Measurements from ENCODE around the gene SLC29A4.
"Not testable (repeated sequence)": the region's sequence is repeated elsewhere in the genome, so short reads cannot be mapped to it uniquely, and the experiment has no call there.

Gene SLC29A4

DNA sequence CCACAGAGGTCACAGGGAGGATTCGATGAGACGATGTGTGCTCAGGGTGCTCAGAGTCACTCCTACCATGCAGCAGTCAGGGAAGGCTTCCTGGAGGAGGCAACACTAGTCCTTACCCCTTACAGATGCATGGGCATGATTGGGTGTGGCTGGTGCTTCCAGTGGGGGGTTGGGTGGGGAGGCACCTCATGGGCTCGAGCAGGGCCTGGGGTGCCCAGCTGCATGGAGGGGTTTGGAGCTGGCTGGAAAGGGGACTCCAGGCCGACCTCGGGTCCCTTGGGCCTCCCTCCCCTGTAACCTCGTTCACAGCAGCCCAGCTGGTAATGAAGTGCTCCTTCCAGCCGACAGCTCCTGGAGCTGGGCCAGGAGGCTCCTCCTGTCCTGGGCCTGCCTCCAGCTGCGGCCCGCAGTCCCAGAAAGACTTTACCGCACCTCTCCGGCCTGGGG lies 7.7 kb upstream of the SLC29A4 start:
- not testable (repeated sequence) for DNase-seq (ENCODE audit: low read depth)

DNA sequence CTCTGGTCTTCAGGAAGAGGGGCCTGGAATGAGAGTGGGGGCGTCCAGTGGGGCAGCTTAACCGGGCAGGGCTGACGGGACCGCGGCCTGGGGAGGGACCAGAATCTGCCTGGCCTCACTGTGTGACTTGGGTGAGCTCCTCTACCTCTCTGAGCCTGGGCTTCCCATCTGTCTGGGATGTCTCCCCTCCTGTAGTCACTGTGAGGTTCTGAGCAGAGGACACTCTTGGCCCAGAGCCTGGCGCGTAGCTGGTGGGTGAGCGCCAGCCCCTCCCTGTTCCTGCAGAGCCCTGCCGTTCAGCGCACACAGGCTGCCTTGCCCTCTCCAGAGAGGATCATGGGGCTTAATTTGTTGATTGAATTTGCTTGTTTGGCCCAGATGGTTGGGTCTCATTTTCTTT lies 7.2 kb upstream of the SLC29A4 start:
- DNase-seq (ENCODE audit: low read depth): not testable (repeated sequence)

DNA sequence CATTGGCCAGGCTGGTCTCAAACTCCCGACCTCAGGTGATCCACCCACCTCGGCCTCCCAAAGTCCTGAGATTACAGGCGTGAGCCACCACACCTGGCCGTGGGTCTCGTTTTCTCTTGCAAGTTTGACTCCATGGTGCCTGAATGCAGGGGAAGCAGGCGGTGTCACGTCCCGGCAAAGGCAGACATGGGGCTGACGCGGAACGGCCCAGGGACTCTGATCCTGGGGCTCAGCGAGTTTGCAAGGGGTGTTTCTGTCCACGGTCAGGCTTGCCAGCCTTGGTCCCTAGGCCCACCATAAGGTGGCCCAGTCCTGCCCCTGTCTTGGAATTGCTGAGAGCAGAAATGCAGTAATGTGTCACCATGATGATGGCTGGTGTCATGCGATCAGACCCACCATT lies 6.6 kb upstream of the SLC29A4 start:
- not testable (repeated sequence) for DNase-seq (ENCODE audit: low read depth)

DNA sequence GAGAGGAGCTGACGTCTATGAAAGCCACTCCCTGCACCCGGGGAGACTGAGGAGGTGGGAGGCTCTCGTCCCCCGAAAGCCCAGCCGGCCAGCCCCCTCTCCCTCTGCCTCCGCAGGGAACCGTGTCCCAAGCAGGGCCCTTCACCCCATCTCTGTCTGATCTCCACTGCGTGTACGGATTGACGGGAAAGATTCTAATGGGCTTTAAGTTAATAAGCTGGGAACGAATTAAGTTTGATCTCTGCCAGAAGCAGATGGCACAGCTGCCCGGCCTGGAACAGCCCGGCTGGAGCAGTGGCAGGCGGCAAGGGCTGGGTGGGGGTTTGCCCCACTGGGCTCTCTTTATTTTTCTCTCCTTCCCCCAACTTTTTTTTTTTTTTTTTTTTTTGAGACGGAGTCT lies 6.1 kb upstream of the SLC29A4 start:
- DNase-seq (ENCODE audit: low read depth): no peak

DNA sequence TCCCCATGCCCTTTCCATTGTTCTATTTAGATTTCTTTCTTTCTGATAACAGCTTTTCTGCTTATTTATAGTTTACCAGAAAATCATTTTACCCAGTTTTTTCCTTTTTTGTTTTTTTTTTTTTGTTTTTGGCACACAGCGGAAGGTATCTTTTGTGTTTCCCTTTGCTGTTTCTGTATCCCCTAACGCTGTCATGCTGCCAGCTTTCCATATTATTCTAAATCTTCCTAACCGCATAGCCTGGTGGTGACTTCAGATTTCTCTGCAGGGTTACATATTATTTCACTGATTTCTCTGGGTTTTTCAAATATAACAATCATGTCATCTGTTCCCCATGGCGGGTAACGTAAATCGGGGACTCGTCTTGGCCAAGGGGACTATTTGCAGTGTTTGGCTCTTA lies 4.0 kb upstream of the SLC29A4 start:
- DNase-seq (ENCODE audit: low read depth): no peak

DNA sequence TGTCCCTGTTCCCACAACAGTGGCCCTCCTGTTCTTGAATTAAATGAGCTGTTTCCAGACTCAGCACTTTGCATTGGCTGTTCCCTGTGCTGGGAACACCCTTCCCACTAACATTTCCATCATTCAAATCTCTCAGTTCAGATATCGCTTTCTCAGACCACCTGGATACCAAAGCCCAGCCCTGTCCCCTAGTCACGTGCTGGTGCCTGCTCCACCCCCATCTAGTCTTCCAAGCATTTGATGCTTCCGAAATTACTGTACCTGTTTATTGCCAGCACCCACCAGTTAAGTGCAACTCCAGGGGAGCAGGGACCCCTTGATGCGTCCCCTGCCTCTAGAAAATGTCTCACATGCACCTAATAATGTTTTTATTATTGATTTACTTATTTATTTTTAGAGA lies 3.0 kb upstream of the SLC29A4 start:
- DNase-seq (ENCODE audit: low read depth): no peak

DNA sequence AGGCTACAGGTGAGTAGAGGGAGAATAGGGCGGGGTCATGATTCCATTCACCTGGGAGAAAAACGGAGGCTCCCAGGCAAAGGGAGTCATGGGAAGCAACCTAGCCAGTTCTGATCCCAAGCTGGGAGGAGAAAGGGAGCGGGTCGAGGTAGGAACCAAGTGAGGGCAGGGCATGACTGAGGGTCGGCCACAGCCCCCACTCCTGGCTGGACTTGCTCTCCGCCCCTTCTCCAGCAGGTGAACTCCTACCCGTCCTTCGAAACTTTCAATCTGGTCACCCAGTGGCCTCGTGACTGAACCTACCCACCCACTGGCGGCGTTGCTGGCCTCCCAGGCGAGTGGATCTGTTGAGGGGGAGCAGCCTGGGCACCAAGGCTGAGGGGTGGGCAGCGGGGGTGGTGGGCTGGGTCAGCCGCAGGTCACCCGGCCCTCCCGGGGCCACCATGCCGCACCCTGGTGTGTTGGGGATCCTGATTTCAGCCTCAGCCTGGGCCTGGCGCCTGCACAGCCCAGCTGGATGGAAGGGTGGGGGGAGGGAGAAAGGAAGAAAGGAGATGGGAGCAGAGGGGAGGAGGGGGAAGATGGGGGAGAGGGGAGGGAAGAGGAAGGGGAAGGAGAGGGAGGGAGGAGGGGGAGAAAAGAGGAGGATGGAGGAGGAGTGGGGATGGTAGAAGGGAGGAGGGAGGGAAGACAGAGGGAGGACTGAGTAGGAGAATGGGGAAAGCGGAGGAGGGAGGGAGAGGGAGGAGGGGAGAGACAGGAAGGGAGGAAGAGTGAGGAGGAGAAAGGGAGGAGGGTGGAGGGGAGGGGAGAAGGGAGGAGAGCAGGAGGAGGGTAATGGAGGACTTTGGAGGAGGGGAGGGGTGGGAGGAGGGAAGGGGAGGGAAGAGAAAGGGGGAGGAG lies 894 bp upstream of the SLC29A4 start:
- DNase-seq (ENCODE audit: low read depth): not testable (repeated sequence)

DNA sequence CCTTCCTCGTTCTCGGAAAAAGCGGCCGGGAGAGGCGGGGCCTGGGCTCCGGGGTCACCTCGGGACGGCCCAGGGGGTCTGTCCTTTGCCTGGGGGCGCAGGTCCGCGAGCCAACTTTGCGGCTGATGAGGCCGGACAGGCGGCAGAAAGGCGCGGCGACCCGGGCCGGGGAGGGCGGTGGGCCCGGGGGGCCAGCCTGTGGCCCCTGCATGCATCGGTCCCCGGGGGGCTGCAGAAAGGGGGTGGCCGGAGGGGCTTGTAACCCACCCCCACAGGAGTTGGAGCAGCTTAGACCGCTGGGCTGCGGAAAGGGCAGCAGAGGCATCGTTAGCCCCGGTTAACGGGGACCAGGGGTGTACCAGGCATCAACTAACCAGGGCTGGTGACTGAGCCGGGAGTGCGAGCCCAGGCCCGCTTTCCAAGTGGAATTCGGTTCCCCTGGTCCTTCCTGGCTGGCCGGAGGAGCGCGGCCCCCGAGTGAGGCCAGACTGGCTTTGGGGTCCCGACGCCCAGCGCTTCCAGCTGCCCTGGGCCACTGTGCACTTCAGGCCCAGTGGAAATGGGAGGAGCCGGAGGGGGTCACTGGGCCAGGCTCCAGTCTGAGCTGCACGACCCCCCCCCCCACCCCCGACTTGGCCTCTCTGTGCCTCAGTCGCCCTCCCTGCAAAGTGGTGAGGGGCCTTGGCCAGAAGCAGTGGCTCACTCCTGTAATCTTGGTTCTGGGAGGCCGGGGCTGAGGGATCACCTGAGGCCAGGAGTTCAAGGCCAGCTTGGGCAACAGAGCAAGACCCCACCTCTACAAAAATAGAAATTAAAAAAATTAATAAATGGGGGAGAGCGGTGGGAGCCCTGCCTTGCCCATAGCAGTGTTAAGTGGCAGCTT lies 919 bp downstream of the SLC29A4 start:
- no peak for DNase-seq (ENCODE audit: low read depth)

DNA sequence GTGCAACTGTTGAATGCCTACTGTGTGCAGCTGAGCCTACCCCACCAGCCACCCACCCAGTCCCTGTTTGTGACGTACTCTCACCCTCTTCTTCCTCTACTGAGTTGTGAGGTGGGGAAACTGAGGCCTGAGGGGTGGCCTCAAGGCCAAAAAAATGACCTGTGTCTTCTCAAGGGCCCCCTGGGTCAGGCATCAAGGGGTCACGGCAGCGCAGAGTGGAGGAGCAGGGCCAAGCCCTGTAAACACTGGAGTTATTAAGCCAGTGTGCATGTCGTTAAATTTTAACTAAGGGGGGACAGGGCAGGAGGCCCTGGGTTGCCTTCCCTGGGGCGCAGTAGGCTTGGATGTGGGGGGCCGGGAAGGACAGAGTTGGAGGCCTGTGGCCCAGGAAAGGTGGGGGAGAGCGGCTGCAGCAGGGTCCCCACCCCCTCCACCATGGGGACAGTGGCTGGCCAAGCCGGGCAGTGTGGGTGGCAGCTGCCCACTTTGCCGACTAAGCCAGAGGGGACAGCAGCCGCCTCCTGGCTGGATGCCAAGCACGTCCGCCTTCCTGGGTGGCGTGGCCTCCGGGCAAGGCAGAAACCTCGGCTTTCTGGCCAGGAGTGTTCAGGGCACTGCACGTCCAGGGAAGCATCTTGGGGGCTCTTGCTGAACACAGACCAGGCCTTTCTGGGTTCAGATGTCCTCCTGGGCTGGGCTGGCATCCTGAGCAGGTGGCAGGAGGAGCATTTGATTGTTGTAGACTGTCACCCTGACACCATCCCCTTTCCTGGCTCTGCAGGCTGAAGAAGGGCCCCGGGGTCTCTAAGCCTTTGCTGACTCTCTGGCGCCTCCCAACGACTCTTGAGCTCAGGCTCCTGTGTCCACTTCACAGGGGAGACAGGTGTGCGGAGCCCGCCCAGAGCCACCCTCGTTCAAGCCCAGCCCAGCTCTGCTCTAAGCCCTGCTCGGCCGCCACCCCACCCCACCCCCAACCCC lies 1.9 kb downstream of the SLC29A4 start:
- no peak for DNase-seq (ENCODE audit: low read depth)

DNA sequence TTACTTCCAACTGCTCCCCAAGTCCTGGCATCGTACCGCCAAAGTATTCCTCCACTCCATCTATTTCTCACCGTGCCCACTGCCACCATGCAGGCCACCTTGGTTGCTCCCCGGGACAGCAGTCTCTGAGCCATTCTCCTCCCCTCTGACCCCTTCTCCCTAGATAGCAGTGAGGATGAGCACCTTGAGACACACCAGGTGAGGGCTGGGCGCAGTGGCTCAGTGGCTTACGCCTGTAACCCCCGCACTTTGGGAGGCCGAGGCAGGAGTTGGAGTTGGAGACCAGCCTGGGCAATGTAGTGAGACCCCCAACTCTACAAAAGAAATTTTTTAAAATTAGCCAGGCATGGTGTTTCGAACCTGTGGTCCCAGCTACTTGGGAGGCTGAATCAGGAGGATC lies 4.2 kb downstream of the SLC29A4 start:
- no peak for DNase-seq (ENCODE audit: low read depth)

DNA sequence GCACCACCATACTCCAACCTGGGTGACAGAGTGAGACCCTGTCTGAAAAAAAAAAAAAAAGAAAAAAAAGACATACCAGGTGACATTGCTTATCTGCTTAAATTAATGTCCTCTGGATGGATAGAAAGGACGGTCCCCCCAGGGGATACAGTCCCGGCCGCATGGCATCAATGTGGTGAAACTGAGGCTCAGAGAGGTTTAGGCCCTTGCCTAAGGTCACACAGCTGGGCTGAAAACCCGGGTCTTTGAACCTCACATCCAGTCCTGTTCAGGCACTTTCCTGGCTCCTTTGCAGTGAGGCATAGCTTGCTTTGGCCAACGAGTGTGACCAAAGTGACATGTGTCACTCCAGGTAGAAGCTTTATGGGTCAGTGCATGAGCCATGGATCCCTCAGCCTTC lies 4.6 kb downstream of the SLC29A4 start:
- DNase-seq (ENCODE audit: low read depth): not testable (repeated sequence)

DNA sequence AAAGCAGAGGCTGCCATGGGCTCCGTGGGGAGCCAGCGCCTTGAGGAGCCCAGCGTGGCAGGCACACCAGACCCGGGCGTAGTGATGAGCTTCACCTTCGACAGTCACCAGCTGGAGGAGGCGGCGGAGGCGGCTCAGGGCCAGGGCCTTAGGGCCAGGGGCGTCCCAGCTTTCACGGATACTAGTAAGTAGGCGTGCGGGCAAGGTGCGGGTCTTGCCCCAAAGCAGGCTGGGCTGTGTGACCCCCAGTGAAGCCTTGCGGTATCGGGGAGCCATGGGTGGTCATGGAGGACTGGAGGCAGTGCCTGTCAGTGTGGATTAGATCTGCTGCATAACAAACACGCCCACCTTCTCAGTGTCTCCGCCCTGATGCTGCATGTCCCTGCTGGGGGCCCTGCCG lies 5.1 kb downstream of the SLC29A4 start:
- no peak for DNase-seq (ENCODE audit: low read depth)

DNA sequence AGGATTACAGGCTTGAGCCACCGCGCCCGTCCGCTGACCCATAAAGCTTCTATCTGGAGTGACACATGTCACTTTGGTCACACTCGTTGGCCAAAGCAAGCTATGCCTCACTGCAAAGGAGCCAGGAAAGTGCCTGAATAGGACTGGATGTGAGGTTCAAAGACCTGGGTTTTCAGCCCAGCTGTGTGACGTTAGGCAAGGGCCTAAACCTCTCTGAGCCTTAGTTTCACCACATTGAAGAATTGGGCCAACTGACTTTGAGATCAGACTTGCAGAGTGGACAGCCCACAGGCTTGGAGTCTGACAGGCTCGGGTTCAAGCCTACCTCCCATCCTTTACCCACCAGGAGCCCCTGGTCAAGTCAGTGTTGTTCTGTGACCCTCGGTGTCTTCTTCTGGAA lies 5.8 kb downstream of the SLC29A4 start:
- not testable (repeated sequence) for DNase-seq (ENCODE audit: low read depth)

DNA sequence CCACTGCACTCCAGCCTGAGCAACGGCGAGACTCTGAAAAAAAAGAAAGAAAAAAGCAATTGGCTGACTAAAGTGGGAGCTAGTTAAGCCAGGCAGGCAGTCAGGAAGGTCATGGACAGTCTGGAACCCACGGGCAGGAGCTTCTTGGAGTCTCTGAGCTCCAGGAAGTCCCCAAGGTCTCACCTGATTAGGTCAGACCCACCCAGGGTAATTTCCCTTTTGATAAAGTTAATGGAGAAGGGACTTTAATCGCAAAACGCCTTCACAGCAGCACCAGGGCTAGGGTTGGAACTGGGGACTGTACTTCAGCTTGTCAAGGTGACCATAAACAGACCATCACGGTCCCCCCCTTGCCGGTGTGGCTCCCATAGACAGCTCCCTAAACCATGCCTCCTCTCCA lies 6.6 kb downstream of the SLC29A4 start:
- DNase-seq (ENCODE audit: low read depth): no peak

DNA sequence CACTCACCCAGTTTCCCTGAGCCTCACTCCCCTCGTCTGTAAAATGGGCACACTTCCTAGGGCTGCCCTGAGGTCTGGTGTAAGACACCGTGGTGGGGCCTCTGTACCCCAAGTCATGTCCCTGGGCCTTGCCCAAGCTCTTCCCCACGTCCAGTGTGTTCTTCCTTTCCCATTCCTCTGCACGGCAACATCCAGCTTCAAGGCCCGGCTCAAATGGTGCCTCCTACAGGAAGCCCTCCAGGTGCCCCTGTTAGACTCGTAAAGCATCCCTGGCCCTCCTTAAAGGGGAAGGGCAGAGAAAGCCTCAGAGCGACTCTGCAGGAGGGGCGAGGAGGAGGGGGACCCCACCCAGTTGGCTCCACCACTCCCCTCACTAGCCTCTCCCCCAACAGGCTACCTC lies 8.6 kb downstream of the SLC29A4 start:
- no peak for DNase-seq (ENCODE audit: low read depth)

DNA sequence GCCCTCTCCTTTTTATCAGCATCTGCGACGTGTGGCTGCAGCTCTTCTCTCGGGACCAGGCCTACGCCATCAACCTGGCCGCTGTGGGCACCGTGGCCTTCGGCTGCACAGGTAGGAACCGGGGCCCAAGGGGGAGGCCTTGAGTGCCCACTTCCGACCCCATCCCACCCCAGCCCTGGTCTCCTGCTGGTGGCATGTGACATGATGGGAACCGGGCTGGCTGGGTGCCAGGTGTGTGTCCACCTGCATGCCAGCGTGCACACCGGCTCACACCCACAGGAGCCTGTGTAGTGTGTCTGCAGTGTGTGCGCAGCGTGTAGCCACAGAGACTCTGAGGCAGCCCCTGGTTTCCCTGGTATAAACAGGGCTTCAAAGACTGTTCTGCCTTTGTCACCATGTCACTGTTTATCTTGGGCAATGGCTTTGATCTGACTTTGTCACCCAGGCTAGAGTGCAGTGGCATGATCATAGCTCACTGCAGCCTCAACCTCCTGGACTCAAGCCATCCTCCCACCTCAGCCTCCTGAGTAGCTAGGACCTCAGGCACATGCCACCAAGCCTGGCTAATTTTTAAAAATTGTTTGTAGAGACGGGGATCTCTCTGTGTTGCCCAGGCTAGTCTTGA lies 9.1 kb downstream of the SLC29A4 start:
- not testable (repeated sequence) for DNase-seq (ENCODE audit: low read depth)

DNA sequence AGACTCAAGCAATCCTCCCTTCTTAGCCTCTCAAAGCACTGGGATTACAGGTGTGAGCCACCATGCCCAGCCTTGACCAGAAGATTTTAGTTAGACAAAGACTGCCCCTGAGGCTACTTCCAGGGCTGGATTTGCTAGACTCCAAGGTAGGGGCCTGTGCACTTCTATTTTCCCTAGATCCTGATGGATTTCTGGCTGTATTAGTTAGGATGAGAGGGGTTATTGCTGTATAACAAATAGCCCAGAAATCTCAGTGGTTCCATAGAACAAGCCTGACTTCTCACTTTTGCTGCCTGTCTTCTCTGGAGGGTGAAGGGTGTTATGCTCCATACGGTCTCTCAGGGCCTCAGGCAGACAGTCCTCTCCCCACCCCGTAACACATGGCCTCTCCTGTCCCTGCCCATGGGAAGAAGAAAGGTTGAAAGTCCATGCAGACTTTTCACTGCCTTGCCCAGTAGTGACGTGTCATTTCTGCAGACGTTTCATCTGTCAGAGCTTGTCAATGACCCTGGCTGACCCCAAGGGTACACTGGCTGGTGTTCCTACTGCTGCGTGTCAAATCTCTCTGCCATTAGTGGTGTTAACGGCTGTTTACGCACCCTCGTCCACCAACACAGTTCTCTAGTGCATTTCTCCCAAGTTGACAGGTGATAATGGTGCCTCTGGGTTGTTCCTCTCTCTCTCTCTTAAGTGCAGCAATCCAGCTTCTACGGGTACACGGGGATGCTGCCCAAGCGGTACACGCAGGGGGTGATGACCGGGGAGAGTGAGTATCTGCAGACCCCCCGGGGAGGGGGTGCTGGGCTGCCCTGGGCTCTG lies 11.6 kb downstream of the SLC29A4 start:
- DNase-seq (ENCODE audit: low read depth): no peak

DNA sequence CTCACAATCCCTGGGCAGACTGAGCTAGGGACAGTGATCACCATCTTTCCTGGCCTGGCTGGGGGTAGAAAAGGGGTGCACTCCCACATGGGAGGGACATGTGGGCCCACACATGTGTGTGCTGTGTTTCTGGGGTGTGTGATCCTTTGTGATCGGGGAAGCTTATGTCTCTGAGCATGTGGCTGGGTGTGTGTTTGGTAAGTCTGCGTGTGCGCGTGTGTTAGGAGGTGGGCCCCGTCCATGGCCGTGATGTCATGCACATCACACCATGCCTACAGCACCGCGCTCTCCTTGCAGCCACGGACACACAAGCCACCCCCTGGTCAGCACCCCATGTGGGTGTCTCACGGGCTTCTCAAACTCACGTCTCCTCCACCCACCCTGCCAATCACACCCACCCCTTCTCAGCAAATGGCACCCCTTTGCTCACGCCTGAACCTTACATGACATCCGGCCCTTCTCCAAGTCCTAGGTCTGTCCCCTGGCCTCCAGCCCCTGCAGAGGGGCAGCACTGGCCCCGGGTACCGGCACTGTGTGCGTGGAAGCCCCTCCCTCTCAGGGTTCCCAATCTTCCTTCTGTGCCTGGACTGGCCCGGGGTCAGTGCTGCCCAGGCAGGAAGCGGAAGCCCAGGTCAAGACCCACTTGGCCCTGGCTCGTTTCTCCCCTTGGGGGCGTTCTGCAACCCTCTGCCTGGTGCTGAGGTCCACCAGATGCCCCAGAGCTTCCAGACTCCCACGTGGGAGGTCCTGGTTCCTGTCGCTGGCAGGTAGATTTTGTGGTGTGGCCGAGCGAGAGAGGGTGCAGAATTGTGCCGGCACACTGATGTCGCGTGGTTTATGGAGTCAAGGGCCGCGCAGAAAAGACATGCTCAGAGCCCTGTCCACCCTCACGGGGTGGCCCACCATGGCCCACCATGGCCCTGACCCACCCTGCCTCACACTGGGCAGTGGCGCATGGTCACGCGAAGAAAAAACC lies 12.6 kb downstream of the SLC29A4 start:
- no peak for DNase-seq (ENCODE audit: low read depth)

DNA sequence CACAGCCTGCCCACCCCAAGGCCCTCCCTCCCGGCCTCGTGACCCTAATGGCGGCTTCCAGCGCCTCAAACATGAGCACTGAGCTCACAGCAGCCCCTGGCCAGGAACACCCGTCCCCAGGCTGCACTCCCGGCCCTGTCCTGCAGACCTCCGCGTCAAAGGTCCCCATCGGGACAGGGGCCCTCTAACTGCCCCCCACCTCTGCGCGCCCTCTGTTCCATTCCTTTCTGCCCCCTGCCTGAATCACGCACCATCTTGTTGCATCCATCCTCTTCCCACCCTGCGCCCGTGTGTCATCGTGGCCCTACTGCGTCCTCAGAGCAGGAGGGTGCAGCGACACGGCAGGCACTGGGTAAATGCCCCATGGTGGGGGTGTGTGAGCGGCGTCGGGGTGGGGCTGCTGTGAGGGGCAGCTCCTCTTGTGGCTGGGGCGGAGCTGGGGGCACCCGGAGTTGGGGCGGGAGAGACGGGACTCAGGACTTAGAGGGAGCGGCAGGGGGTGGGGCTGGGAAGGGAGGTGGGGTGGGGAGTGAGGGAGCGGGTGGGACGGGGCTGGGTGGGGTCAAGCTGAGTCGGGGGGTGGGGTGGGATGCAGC lies 13.4 kb downstream of the SLC29A4 start:
- DNase-seq (ENCODE audit: low read depth): no peak
